ENCODE data around the gene SCGN.

Gene SCGN

GRCh38 chr6:25685896-25686295, 33.9 kb downstream of the SCGN start:
- TF ChIP-seq ZNF530 (tag by site-specific recombination; IDR thresholded peaks at IDR 0.05; ENCODE audit: low read depth) (no peak), ZNF518A (tag by site-specific recombination; conservative IDR thresholded peaks at IDR 0.05; ENCODE audit: low read depth) (no peak), KLF9 (tag by site-specific recombination; IDR thresholded peaks at IDR 0.05; ENCODE audit: low read depth) (no peak), ZNF146 (tag by site-specific recombination; IDR thresholded peaks at IDR 0.05) (peak; percentile 46; the same call in 1 of the 2 replicates), ZNF184 (tag by site-specific recombination; IDR thresholded peaks at IDR 0.05) (no peak)
- no peaks in the 10 kb centered on the region for H3K36me3 ChIP-seq (ENCODE audit: control insufficient read depth in 2 of 2, insufficient read depth in 1 of 2, low read length in 2 of 2)
- H3K27ac ChIP-seq (ENCODE audit: extremely low read depth, low read depth, low read length) = no peak overlapping the region
- CTCF ChIA-PET = no interaction called here
- H3K4me3 ChIP-seq (ENCODE audit: low read depth, low read length) = no peak overlapping the region
- POLR2A ChIA-PET = no interaction called here
- no peaks in the 10 kb centered on the region for H3K9me3 ChIP-seq (ENCODE audit: control insufficient read depth, insufficient read depth, low read depth, low read length)
- H3K4me1 ChIP-seq (ENCODE audit: control insufficient read depth, insufficient read depth, low read length) = no peaks in the 10 kb centered on the region

DNA sequence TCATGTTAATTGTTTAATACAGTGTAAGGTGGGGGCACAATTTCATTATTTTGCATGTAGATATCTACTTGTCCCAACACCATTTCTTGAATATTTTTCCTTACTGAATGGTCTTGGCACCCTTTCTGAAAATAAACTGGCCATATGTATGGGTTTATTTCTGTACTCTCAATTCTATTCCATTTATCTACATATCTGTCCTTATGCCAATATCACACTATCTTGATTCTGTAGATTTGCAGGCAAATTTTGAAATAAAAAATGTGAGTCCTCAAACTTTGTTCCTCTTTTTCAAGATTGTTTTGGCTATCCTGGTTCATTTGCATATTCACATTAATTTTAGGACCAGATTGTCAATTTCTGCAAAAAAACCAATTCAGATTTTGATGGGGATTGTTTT, 34.8 kb downstream of the SCGN start:
- CTCF ChIA-PET = interaction anchor here (0.6 to 1.4 kb wide), 3 partner anchors 29 to 131 kb away, joined by 3 to 5 read pairs (median 3); no protein-coding TSS in a partner anchor
- POLR2A ChIA-PET = no interaction called here
- Histone ChIP-seq H3K36me3 (ENCODE audit: control insufficient read depth in 2 of 2, insufficient read depth in 1 of 2, low read length in 2 of 2) (no peaks in the 10 kb centered on the region), H3K4me3 (ENCODE audit: low read depth, low read length) (no peak overlapping the region), H3K9me3 (ENCODE audit: control insufficient read depth, insufficient read depth, low read depth, low read length) (no peaks in the 10 kb centered on the region), H3K4me1 (ENCODE audit: control insufficient read depth, insufficient read depth, low read length) (no peaks in the 10 kb centered on the region), H3K27ac (ENCODE audit: extremely low read depth, low read depth, low read length) (no peak overlapping the region)
- TF ChIP-seq ZNF621 (tag by site-specific recombination; IDR thresholded peaks at IDR 0.05) = no peak
- TF ChIP-seq, protein P1, sequence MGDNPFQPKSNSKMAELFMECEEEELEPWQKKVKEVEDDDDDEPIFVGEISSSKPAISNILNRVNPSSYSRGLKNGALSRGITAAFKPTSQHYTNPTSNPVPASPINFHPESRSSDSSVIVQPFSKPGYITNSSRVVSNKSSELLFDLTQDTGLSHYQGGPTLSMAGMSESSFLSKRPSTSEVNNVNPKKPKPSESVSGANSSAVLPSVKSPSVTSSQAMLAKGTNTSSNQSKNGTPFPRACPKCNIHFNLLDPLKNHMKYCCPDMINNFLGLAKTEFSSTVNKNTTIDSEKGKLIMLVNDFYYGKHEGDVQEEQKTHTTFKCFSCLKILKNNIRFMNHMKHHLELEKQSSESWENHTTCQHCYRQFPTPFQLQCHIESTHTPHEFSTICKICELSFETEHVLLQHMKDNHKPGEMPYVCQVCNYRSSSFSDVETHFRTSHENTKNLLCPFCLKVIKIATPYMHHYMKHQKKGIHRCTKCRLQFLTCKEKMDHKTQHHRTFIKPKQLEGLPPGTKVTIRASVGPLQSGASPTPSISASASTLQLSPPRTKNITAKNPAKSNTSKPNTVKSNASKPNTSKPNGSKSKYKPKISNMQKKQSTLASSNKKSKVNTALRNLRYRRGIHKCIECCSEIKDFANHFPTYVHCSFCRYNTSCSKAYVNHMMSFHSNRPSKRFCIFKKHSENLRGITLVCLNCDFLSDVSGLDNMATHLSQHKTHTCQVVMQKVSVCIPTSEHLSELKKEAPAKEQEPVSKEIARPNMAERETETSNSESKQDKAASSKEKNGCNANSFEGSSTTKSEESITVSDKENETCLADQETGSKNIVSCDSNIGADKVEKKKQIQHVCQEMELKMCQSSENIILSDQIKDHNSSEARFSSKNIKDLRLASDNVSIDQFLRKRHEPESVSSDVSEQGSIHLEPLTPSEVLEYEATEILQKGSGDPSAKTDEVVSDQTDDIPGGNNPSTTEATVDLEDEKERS (tag by site-specific recombination; IDR thresholded peaks at IDR 0.05) = no peak
- no peak for TF ChIP-seq HIC1 (tag by site-specific recombination; IDR thresholded peaks at IDR 0.05)
- TF ChIP-seq ZNF248 (tag by site-specific recombination; IDR thresholded peaks at IDR 0.05) = no peak
- no peak for TF ChIP-seq YY1 (tag by site-specific recombination; IDR thresholded peaks at IDR 0.05)
- no peak for TF ChIP-seq KLF8 (tag by site-specific recombination; IDR thresholded peaks at IDR 0.05)
- TF ChIP-seq ZNF658 (tag by site-specific recombination; IDR thresholded peaks at IDR 0.05) = no peak
- no peak for TF ChIP-seq ZNF777 (tag by site-specific recombination; IDR thresholded peaks at IDR 0.05; ENCODE audit: borderline replicate concordance)
- TF ChIP-seq ZNF792 (tag by site-specific recombination; IDR thresholded peaks at IDR 0.05) = no peak
- TF ChIP-seq PRDM1 (tag by site-specific recombination; IDR thresholded peaks at IDR 0.05) = no peak
- no peak for TF ChIP-seq ZNF549 (tag by site-specific recombination; IDR thresholded peaks at IDR 0.05)
- TF ChIP-seq ZNF704 (tag by site-specific recombination; IDR thresholded peaks at IDR 0.05) = no peak
- no peak for TF ChIP-seq ZNF600 (tag by site-specific recombination; IDR thresholded peaks at IDR 0.05)
- no peak for TF ChIP-seq REPIN1 (tag by site-specific recombination; IDR thresholded peaks at IDR 0.05; ENCODE audit: low read depth)
- TF ChIP-seq, protein P2, sequence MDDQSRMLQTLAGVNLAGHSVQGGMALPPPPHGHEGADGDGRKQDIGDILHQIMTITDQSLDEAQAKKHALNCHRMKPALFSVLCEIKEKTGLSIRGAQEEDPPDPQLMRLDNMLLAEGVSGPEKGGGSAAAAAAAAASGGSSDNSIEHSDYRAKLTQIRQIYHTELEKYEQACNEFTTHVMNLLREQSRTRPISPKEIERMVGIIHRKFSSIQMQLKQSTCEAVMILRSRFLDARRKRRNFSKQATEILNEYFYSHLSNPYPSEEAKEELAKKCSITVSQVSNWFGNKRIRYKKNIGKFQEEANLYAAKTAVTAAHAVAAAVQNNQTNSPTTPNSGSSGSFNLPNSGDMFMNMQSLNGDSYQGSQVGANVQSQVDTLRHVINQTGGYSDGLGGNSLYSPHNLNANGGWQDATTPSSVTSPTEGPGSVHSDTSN (CRISPR knock-in tag; IDR thresholded peaks at IDR 0.05) = no peak
- TF ChIP-seq ZNF280C (tag by site-specific recombination; IDR thresholded peaks at IDR 0.05) = no peak
